Memory B cell (primary cell): Measurements from ENCODE around the gene SHISA9.
"Not testable (repeated sequence)": the region's sequence is repeated elsewhere in the genome, so short reads cannot be mapped to it uniquely, and the experiment has no call there.

Experiments used
- ATAC-seq: fragments of 150-1000 bp; cut with Tn5 transposase; 2 replicates; pipeline ENCODE4 v1.10.0; 2021; ENCODE audit warnings: low read depth, mild to moderate bottlenecking, moderate library complexity
- DNase-seq, 2 donors: peaks; one replicate each; pipeline ENCODE4 v3.0.0; 2022; ENCODE audit warnings: low spot score in 2 of 2
- H3K27ac Mint-ChIP-seq: one replicate; pipeline ENCODE4 v1.8.0; 2022; ENCODE audit warnings: mild to moderate bottlenecking, moderate library complexity, mixed read lengths
- H3K27me3 Mint-ChIP-seq: one replicate; pipeline ENCODE4 v1.8.0; 2022; ENCODE audit warnings: mixed read lengths
- H3K36me3 Mint-ChIP-seq: one replicate; pipeline ENCODE4 v1.8.0; 2022; ENCODE audit warnings: mild to moderate bottlenecking, mixed read lengths
- H3K4me1 Mint-ChIP-seq: one replicate; pipeline ENCODE4 v1.8.0; 2022; ENCODE audit warnings: mixed read lengths
- H3K4me3 Mint-ChIP-seq: one replicate; pipeline ENCODE4 v1.8.0; 2022; ENCODE audit warnings: mild to moderate bottlenecking, moderate library complexity, mixed read lengths
- H3K9me3 Mint-ChIP-seq: one replicate; pipeline ENCODE4 v1.8.0; 2022; ENCODE audit warnings: mixed read lengths

SHISA9 gene

GRCh38 chr16:12901597-12902461 is at the start of gene SHISA9:
TSS of gene SHISA9 (plus strand) at chr16:12901598.
- H3K4me3 Mint-ChIP-seq = peak within 1 kb of the TSS; percentile 50
- H3K4me1 Mint-ChIP-seq = no peaks in the 10 kb centered on the region
- no peak for ATAC-seq
- no peaks in the 10 kb centered on the region for H3K36me3 Mint-ChIP-seq
- H3K9me3 Mint-ChIP-seq = no peaks in the 10 kb centered on the region
- H3K27me3 Mint-ChIP-seq = peaks cover 11% of the 10 kb centered on the region
- DNase-seq = no peak
- H3K27ac Mint-ChIP-seq = no peak within 1 kb of the TSS

GRCh38 chr16:12853972-12854371 is 47.4 kb upstream of the SHISA9 start:
- Mint-ChIP-seq H3K36me3 (no peaks in the 10 kb centered on the region), H3K27me3 (peaks cover 10% of the 10 kb centered on the region), H3K4me1 (peaks cover 2% of the 10 kb centered on the region), H3K4me3 (no peak overlapping the region), H3K27ac (no peak overlapping the region), H3K9me3 (peaks cover 7% of the 10 kb centered on the region)
- ATAC-seq (no peak), DNase-seq (no peak)

DNA sequence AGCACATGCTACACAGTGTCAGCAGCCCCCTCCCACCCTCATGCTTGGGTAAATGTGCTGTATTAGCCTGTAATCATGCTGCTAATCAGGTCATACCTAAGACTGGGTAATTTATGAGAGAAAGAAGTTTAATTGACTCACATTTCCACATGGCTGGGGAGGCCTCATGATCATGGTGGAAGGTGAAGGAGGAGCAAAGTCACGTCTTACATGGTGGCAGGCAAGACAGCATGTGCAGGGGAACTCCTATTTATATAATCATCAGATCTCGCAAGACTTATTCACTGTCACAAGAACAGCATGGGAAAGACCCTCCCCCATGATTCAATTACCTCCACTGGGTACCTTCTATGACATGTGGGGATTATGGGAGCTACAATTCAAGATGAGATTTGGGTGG is 44.0 kb upstream of the SHISA9 start:
- H3K27ac Mint-ChIP-seq, ATAC-seq, DNase-seq, H3K4me3 Mint-ChIP-seq, H3K9me3 Mint-ChIP-seq, H3K27me3 Mint-ChIP-seq, H3K36me3 Mint-ChIP-seq, H3K4me1 Mint-ChIP-seq: not testable (repeated sequence)

DNA sequence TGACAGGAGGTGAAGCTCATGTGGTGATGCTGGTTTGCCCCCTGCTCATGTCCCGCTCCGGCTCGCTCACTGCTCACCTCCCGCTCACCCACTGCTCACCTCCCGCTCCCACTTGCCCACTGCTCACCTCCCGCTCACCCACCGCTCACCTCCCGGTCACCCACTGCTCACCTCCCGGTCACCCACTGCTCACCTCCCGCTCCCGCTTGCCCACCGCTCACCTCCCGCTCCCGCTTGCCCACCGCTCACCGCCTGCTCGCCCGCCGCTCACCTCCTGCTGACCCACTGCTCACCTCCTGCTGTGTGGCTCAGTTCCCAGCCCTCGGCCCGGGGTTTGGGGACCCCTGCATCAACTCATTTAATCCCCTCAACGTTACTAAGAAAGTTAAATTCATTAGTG is 39.1 kb upstream of the SHISA9 start:
- no peaks in the 10 kb centered on the region for H3K36me3 Mint-ChIP-seq
- no peaks in the 10 kb centered on the region for H3K4me1 Mint-ChIP-seq
- H3K27ac Mint-ChIP-seq = no peak overlapping the region
- H3K4me3 Mint-ChIP-seq = no peak overlapping the region
- no peak for DNase-seq
- ATAC-seq = no peak
- peaks cover 9% of the 10 kb centered on the region for H3K27me3 Mint-ChIP-seq
- H3K9me3 Mint-ChIP-seq = peaks cover 5% of the 10 kb centered on the region

DNA sequence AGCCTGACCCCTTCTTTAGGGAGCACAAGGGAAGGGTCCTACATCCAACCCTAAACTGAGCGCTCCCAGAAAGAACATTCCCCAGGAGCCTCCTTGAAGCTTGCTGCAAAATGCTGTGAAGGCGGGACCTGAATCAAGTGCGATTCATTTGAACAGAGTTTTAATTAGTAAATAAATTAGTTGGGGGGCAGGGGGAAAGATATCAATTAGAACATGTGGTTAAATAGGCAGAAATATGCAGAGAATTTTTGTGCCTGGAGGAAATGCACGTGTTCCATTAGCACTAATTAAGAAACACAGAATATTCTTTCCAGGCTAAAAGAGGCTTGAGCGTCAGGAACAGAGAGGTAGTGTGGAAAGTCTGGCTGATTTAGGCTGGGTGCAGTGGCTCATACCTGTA is 38.5 kb upstream of the SHISA9 start:
- no peaks in the 10 kb centered on the region for H3K9me3 Mint-ChIP-seq
- peaks cover 9% of the 10 kb centered on the region for H3K27me3 Mint-ChIP-seq
- no peaks in the 10 kb centered on the region for H3K36me3 Mint-ChIP-seq
- no peak overlapping the region for H3K27ac Mint-ChIP-seq
- no peaks in the 10 kb centered on the region for H3K4me1 Mint-ChIP-seq
- DNase-seq (no peak), ATAC-seq (no peak)
- H3K4me3 Mint-ChIP-seq = no peak overlapping the region

DNA sequence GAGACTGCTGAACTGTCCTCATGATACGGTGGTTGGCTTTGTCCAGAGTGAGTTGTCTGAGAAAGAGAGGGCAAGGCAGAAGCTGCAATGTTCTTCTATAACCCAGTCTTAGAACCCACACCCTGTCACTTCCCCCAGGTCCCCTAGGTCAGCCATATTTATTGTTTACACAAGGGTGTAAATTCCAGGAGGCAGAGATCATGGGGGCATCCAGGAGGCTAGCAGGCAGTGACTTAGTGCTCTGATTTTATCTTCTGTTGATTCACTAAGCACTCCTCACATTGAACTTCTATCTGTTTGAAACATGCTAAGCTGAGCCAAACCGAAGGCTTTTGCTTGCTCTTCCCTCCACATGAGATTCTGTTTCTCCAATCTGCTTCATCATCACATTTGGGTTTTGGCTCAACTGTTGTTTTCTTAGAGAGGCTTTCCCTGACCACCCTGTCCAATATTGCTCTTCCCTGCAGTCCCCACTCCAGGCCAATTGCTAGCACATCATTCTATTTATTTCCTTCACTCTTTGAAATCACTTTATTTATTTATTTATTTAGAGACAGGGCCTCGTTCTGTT is 34.3 kb upstream of the SHISA9 start:
- peaks cover 9% of the 10 kb centered on the region for H3K27me3 Mint-ChIP-seq
- DNase-seq = no peak
- no peak overlapping the region for H3K27ac Mint-ChIP-seq
- ATAC-seq = no peak
- peaks cover 2% of the 10 kb centered on the region for H3K36me3 Mint-ChIP-seq
- H3K9me3 Mint-ChIP-seq = peaks cover 7% of the 10 kb centered on the region
- no peak overlapping the region for H3K4me3 Mint-ChIP-seq
- peaks cover 3% of the 10 kb centered on the region for H3K4me1 Mint-ChIP-seq

DNA sequence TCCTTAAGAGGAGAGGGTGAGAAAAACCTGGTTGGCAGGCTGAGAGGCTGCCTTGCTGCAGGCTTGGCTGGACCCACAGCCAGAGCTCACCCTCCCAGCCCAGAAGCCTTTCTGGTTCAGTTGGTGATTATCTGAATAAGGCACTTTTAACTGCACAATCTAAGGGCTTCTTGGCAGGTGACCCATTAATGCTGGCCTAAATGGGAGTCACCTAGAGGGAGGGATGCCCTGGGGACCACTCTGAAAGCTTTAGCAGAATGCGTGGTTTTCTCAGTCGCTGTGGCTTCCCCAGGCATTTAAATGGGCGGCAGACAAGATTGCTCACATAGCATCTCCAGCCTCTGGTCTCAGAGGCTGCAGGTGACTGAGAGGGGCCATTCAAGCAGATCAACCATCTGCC is 33.2 kb upstream of the SHISA9 start:
- peaks cover 2% of the 10 kb centered on the region for H3K36me3 Mint-ChIP-seq
- H3K4me1 Mint-ChIP-seq = peaks cover 5% of the 10 kb centered on the region
- H3K27ac Mint-ChIP-seq = no peak overlapping the region
- H3K9me3 Mint-ChIP-seq = peaks cover 8% of the 10 kb centered on the region
- no peak for DNase-seq
- no peak for ATAC-seq
- H3K27me3 Mint-ChIP-seq = peaks cover 3% of the 10 kb centered on the region
- no peak overlapping the region for H3K4me3 Mint-ChIP-seq

GRCh38 chr16:12868788-12869187 is 32.6 kb upstream of the SHISA9 start:
- Mint-ChIP-seq H3K9me3 (peaks cover 8% of the 10 kb centered on the region), H3K27me3 (peaks cover 1% of the 10 kb centered on the region), H3K4me3 (no peak overlapping the region), H3K27ac (no peak overlapping the region), H3K4me1 (peaks cover 5% of the 10 kb centered on the region), H3K36me3 (peaks cover 2% of the 10 kb centered on the region)
- ATAC-seq (no peak), DNase-seq (no peak)

DNA sequence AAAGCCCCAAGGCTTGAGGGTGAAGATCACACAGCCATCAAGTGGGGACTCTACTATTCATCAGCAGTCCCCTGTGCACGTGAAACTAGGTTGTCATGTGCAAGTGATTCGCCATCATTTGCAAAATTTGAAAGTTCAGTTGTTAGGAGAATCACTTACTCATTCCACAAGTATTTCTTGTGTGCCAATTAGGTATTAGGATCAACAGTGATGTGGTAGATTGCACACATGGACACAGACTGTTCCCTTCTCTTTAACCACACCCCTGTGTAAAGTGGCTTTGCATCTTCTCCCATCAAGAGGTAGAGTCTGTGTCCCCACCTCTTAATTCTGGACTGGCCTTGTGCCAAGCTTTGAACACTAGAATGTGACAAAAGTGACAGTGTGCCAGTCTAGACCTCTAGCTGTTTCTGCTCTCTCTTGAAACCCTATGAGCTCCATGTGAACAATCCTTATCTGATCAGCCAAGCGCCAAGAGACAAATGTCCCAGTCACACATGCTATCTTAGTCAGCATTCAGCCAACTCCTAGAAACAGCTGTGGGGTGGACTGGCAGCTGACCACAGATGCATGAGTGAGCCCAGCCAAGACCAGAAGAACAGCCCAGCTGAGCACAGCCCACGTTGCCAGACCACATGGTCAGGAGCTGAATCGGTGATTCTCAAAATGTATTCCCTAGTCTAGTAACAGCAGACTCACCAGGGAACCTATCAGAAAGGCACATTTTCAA is 31.5 kb upstream of the SHISA9 start:
- Mint-ChIP-seq H3K27ac (no peak overlapping the region), H3K4me1 (peaks cover 5% of the 10 kb centered on the region), H3K4me3 (no peak overlapping the region), H3K27me3 (peaks cover 1% of the 10 kb centered on the region), H3K9me3 (peaks cover 8% of the 10 kb centered on the region), H3K36me3 (peaks cover 2% of the 10 kb centered on the region)
- DNase-seq (no peak), ATAC-seq (no peak)

DNA sequence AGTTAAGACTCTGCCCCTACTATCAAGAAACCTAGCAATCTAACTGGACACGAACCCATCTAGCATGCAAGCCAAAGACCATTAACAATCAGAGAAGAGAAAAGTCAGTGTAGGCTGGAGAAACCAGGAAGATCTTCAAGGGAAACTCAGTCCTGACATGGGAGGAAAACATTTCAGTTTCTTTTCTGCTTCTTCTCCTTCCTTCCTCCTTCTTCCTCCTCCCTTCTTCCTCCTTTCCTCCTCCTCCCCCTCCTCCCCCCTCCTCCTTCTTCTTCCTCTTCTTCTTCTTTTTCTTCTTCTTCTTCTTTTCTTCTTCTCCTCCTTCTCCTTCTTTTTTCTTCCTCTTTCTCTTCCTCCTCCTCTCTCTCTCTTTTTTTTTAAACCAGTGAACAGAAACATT is 29.6 kb upstream of the SHISA9 start:
- H3K36me3 Mint-ChIP-seq = peaks cover 2% of the 10 kb centered on the region
- ATAC-seq = no peak
- H3K27ac Mint-ChIP-seq = peak overlapping the region; percentile 86
- no peak for DNase-seq
- peaks cover 8% of the 10 kb centered on the region for H3K9me3 Mint-ChIP-seq
- H3K4me1 Mint-ChIP-seq = peaks cover 5% of the 10 kb centered on the region
- H3K4me3 Mint-ChIP-seq = no peak overlapping the region
- no peaks in the 10 kb centered on the region for H3K27me3 Mint-ChIP-seq

DNA sequence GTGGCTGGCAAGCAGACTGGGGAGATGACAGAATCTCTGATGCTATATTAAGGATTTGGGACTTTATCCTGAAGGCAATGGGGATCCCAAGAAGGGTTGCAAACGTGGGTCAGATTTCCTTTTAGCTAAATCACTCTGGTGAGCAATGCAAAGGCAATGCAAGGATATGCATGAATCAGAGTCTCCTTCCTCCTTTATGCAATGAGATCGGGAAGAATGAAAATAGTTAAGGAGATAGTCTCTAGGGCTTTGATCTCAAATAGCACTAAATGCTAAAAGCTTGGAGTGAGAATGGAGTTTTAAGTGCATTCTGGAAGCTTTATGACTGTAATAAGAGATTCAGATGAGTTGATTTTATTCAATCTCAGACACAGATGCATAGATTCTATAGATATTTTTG is 27.2 kb upstream of the SHISA9 start:
- peaks cover 2% of the 10 kb centered on the region for H3K36me3 Mint-ChIP-seq
- no peak overlapping the region for H3K27ac Mint-ChIP-seq
- DNase-seq = no peak

DNA sequence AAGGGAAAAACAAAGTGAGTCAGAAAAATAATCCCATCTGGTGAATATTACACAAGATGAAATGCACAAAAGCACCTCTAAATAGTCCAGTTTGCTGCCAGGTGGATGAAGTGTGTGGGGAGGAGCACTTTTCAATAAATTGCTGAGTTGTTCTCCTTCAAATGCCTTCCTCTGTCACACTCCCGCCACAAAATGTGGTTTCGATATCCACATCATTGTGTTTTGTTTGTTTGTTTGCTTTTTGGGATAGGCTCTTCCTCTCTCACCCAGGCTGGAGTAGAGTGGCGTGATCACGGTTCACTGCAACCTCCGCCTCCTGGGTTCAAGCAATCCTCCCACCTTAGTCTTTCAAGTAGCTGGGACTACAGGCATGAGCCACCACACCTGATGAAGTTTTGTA is 24.6 kb upstream of the SHISA9 start:
- Mint-ChIP-seq H3K36me3 (peaks cover 2% of the 10 kb centered on the region), H3K9me3 (peaks cover 3% of the 10 kb centered on the region), H3K27ac (no peak overlapping the region), H3K4me1 (peaks cover 5% of the 10 kb centered on the region), H3K4me3 (no peak overlapping the region), H3K27me3 (peaks cover 4% of the 10 kb centered on the region)
- ATAC-seq (no peak), DNase-seq (no peak)

More for the DNA sequence above, 27.2 kb upstream of the SHISA9 start:
- Mint-ChIP-seq H3K4me1 (peaks cover 5% of the 10 kb centered on the region), H3K4me3 (no peak overlapping the region), H3K9me3 (peaks cover 8% of the 10 kb centered on the region), H3K27me3 (peaks cover 1% of the 10 kb centered on the region)
- ATAC-seq = no peak

- no peaks in the 10 kb centered on the region for H3K9me3 Mint-ChIP-seq
- peaks cover 4% of the 10 kb centered on the region for H3K27me3 Mint-ChIP-seq
- no peak overlapping the region for H3K4me3 Mint-ChIP-seq
- no peak overlapping the region for H3K27ac Mint-ChIP-seq
- ATAC-seq (no peak), DNase-seq (no peak)
- no peaks in the 10 kb centered on the region for H3K4me1 Mint-ChIP-seq
- H3K36me3 Mint-ChIP-seq = no peaks in the 10 kb centered on the region
Measured at GRCh38 chr16:12878973-12879372, 22.4 kb upstream of the SHISA9 start.

GRCh38 chr16:12879812-12880211 is 21.6 kb upstream of the SHISA9 start:
- DNase-seq (no peak), ATAC-seq (no peak)
- Mint-ChIP-seq H3K27me3 (peaks cover 4% of the 10 kb centered on the region), H3K9me3 (peaks cover 2% of the 10 kb centered on the region), H3K4me1 (no peaks in the 10 kb centered on the region), H3K4me3 (no peak overlapping the region), H3K27ac (no peak overlapping the region), H3K36me3 (no peaks in the 10 kb centered on the region)
